Activated effector memory CD4-positive, alpha-beta T cell treated with Interleukin-2 at 50 U/mL for 16 hours (primary cell): ENCODE data around the gene ANO5.
"Not testable (repeated sequence)": the region's sequence is repeated elsewhere in the genome, so short reads cannot be mapped to it uniquely, and the experiment has no call there.

Source experiments
- DNase-seq: peaks from one replicate; pipeline ENCODE4 v3.0.0-alpha.2; 2020

The ANO5 gene

DNA sequence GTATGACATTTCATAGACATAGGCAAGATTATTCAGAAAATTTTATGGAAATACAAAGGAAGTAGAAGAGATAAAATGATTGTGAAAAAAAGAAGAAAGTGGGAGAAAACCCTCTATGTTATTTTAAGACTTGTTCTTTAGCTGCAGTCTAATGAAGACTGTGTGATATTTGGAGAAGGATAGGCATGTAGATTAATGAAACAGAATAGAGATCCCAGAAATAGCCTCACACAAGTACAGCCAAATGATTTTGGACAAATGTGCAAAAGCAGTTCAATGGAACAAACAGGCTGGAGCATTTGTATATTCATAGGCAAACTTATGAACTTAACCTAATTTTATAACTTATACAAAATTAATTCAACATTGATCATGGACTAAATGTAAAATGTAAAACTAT, 14.3 kb downstream of the ANO5 start:
- DNase-seq: no peak

DNA sequence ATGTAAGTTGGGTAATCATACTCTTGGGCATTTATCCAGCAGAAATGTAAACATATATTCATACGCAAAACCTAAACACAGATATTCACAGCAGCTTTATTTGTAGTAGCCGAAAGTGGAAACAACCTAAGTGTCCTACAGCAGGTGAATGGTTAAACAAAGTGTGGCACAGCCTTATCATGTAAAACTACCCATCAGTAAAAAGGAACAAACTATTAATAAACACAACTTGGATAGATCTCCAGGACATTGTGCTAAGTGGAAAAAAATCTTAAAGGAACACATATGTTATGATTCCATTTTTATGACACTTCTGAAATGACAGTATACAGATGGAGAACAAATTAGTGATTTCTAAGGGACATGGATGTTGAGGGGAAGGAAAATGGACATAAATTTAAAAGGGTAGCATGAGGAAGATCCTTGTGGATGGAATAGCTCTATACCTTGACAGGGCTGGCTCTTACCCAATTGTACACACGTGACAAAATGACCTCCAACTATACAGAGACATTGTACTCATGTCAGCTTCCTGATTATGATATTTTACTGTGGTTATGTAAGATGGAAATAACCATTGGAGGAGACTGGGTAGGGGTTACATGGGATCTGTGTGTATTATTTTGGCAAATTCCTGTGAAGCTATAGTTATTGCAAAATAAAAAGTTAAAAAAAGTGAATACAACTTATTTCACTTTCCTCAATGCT, 15.4 kb downstream of the ANO5 start:
- DNase-seq: no peak

DNA sequence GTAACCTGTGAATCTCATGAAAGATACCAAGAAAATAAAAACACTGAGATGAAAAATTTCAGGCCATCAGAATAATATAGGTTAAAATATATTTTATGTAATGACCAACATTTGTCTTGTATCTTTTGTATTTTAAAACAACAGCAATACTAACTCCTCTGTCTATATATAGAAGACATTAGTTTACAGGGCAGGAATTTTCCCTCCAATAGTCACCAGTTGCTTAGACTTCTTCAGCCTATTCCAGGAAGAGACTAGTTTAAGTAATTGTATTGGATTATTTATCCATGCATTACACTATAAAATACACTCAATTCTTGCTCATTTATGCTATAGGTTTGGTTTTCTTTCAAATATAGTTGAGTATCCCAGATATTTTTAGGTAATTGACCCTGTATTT, 24.1 kb downstream of the ANO5 start:
- DNase-seq: no peak

DNA sequence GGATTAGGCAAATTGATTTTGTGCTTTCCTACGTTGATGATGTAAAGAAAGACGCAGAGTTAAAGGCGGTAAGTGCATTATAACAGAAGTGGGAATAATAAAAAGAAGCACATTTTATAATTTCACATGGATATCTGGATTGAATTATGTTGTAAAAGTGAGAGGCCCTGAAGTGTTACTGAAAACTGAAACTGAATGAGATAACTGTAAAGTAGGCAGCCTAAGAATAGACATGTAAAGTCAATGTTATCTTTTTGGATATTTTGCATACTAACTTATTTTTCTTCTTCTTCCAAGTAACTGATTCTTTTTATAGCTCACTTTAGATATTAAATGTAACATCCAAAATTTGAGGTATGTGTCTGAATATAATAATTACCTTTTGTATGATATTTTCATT, 28.3 kb downstream of the ANO5 start:
- no peak for DNase-seq

DNA sequence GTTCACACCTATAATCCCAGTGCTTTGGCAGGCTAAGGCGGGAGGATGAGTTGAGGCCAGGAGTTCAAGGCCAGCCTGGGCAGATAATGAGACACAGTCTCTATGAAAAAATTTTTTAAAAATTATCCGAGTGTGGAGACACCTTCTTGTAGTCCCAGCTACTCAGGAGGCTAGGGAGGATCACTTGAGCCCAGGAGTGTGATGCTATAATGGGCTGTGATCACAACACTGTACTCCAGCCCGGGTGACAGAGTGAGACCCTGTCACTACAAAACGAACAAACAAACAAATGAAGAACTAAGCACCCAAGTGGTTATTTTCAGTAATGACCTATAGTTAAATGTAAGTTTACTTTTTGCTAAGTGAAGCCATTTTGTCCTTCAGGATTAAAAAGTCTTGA, 32.3 kb downstream of the ANO5 start:
- no peak for DNase-seq

DNA sequence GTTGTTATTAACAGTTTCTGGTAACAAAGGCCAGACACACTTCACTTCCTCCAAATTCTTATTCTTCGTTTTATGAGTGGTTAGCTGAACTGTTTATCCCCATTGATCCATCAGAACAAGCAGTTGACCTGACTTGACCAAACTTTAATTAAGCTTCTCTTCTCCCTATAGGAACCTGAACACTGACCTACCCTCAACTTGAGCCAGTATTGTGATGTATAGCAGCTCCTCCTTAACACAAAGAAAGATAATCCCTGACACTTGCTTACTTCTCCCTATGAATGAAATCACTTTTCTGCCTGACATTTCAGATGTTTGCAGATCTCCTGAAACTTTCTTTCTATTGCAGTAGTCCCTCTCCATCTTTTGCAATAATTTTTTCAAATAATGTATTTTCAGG, 41.9 kb downstream of the ANO5 start:
- DNase-seq: no peak

DNA sequence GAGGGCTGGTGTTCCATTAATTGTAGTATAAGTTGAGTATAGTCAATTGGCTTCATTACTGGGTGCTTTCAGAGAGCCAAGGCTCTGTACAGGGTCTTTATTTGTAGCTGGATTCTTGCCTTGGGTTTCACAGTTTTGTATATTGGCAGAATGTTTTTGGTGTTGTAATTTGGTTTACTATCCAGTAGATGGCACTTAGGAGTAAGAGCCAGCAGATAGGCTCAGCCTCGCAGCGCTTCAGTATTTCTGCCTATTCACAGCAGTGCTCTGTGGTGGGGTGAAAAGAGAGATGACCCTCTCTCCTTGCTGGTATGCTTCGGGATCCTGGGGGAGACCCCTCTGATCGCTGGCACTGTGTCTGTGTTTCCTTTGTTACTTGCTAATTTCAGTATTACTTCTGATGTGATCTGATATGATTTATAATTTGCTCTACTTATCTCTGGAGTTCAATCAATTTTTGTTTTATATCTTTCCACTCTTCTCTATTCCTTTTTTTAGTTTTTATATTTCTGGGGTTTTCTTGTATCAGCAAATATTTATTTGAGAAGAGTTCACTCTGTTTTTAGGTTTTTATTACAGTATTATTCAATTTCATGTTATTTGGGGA, 52.2 kb downstream of the ANO5 start:
- no peak for DNase-seq

DNA sequence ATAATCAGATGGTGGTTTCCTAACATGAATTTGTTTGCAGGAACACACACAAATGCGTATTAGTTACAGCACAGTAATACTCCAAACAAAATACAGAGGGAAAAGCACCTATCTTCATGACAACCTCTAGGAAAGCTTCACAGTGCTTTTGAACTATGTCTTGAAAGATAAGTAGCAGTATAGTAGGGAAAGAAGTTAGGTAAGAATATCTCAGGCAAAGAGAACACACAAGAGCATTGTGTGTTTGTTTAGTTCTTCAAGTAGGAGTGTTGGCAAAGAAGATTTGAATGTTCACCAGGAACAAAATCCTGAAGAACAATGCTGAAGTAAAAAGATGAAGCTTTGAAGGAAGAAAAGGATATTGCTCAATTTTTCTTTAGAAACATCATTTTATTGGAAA, 54.1 kb downstream of the ANO5 start:
- no peak for DNase-seq

DNA sequence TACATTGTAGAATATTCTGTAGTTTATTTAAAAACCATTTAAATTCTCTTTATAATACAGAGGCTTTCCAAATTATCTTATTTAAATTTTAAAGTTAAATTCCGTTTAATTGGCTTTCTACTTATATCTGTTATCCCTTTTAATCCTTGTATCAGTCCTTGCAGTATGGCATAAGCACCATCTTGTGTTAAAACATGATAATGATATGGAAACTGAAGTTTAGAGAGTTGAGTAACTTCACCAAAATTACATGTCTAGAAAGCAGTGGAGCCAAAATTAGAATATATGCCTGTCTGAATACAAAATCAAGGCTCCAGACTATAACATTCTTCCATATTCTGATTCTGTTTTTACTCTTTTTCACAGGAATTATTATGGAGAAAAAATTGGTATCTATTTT, 57.0 kb downstream of the ANO5 start:
- DNase-seq: no peak

DNA sequence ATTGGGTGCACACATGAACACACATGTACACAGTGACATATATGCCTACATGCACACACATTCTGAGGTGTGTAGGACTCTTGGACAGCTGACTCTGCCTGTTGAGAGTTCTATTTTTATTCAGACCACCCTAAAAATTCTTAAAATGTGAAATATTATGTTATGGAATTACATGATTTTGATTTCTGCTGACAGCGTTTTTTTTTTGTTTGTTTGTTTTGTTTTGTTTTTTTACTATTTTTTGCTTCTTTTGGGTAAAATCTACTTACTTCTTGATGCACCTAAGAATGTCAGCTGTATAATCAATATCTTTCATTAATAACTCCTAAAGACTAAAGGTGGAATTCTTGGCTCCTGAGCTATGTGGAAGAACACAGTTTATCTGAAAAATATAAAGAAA, 64.0 kb downstream of the ANO5 start:
- DNase-seq: no peak

DNA sequence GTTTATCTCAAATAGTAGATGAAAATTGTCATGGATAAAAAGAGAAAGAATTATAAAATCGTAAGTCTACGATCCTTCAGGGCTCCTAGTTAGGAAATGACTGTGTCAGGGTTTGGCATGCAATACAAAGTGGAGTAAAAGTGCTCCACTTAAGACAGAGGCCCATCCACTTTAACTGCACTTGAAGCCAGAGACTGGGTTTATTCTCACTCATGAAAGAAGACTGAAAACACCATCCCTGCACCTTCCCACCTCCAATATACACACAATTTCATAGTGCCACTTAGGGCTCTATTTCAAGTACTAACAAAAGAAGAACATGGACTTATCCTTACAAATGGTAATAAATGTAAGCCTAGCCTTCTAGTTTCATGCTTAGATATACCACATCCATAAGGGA, 70.7 kb downstream of the ANO5 start:
- no peak for DNase-seq

DNA sequence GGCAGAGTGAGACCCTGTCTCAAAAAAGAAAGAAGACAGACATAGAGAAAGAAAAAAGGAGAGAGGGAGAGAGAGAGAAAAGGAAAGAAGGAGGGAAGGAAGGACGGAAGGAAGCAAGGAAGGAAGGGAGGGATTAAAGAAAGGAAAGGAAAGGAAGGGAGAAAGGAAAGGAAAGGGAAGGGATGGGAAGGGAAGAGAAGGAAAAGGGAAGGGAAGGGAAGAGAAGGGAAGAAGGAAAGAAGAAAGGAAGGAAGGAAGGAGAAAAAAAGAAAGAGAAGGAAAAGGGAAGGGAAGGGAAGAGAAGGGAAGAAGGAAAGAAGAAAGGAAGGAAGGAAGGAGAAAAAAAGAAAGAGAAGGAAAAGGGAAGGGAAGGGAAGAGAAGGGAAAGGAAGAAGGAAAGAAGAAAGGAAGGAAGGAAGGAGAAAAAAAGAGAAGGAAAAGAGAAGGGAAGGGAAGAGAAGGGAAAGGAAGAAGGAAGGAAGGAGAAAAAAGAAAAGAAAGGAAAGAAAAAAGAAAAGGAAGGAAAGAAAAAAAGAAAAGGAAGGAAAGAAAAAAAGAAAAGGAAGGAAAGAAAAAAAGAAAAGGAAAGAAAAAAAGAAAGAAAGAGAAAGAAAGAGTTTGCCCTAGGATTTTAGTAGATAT, 76.2 kb downstream of the ANO5 start:
- DNase-seq: not testable (repeated sequence)

DNA sequence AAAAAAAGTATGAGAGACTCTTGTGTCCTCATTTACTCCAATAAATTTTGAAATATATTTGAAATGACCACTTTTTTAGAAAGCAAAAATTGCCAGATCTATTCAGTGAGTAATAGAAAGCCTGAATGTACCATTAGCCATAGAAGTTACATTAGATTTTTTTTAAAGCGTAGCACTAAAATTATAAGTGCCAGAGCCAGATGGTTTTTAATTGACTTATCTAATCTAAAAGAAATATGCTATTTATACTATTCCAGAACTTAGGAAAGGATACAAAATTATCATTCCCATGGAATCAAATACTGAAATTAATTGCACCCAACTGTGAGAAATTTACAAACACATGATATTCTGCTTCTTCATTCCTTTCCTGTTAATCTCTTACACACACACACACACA, 80.9 kb downstream of the ANO5 start:
- no peak for DNase-seq

DNA sequence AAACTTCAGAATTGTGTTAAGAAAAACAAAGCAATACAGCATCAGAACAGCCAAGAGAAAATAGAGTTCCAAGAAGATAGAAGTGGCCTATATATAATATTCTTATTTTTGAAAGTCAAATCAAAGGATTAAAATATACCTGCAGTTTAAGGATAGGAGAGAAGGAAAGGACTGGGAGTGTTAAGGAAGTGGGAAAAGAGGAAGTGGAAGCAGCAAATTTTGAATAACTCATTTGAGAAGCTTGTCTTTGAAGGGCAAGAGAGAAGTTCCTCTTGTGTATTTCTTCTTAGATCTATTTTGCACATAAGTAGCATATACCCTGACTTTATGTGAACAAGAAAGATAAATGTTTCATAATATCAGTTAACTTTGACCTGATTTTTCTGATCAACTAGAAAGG, 82.7 kb downstream of the ANO5 start:
- DNase-seq: no peak

DNA sequence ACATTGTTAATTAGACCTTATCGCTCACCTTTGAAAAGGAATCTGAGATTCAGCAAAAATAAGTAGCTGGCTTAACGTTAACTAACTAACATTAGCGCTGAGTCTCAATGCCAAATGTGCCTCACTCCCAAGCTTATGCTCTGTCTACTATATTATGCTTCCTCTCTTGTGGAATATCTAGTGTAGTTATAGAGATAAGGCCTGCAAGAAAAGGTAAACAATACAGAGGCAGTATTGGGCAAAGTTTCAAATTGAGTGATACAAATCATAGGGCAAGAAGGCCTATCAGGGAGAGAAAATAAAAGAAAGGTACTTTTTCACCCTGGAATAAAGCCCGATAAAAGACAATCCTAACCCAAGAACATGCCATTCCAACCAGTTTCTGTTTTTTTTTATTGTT, 83.7 kb downstream of the ANO5 start:
- DNase-seq: no peak

DNA sequence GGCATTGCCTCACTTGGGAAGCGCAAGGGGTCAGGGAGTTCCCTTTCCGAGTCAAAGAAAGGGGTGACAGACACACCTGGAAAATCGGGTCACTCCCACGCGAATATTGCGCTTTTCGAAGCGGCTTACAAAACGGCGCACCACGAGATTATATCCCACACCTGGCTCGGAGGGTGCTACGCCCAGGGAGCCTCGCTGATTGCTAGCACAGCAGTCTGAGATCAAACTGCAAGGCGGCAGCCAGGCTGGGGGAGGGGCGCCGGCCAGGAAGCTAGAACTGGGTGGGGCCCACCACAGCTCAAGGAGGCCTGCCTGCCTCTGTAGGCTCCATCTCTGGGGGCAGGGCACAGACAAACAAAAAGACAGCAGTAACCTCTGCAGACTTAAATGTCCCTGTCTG, 92.1 kb downstream of the ANO5 start:
- DNase-seq: not testable (repeated sequence)

DNA sequence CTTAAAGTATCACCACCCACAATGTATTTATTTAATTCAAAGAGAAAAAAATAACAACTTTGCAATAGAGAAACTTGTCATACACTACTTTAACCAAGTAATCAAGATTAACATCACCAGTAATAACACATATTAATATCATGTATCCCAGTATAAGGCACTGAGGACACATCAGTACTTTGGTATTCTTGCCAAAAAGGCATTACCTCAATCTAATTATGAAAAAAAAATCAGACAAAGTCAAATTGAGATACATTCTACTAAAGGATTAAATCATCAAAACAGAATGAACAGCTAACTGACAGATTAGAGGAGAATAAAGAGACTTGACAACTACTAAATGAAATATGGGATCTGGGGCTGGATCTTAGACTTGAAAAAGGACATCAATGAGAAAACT, 109.5 kb downstream of the ANO5 start:
- no peak for DNase-seq

DNA sequence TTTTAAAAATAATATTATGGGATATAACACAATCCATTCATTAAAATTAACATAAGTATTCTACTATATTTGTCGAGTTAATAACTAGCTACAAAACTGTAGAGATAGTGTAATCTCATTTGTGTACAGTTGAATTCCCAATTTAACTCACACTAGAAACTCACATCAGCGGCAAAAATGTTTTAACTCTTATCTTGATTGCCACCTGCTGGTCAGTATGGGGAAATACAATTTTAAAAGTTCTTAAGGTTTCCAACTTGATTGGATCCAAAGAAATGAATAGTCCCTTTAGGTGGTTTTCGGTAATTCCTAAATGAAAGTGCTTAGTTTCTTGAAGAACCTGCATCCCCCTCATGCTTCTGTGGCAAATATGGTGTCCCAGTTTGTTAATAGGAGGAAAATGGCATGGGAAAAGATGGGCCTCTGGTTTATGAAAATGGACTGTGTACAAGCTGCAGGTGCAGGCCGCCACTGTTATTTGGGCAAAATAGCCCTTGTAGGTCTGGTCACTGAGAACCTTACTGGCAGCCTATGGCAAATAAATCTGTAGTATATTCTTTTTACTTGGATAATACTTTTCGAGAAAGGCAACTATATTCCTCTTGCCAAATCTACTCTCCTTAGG, 111.6 kb downstream of the ANO5 start:
- DNase-seq: no peak

DNA sequence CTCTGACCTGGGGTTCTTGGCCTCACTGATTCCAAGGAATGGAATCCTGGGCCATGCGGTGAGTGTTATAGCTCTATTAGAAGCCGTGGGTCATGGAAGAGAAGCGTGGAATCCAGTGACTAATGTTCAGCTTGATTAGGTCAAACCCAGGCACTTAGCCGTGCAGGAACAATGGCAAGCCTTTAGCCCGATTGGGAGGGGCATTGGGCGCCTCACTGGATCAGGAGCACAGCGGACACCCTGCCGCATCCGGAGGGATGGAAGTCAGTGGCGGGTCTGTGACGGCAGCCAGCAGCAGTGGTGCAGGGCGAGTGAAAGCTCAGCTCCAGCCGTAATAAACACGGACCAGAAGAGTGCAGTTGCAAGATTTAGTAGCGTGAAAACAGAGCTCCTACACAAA, 124.8 kb downstream of the ANO5 start:
- no peak for DNase-seq

DNA sequence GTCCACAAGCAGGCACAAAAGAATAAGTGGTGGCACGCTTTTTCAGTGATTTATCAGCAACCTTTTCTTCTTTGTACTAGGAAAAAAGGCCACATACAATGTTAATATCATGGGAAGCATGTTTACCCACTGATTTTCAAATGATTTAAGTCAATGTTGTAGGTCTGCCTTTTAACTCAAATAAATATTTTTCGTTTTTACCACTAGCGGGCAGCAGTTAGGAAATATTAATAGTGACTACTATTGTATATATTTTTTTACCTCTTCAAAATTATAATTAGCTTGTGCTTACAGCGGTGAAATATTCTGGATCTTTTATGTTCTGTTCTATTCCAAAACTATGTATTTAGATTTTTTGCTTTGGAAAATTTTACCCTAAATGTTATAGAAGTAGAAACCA, 138.9 kb downstream of the ANO5 start:
- DNase-seq: no peak
